ENCODE measurements around the gene KCNQ5. TPM values are rescaled to one million over a fixed set of nuclear protein-coding genes. Genes with fewer than 3 reads are reported as not detected.

Gene KCNQ5
- total and polyA plus RNA-seq, 2 of the 8 experiments (the other 6 are each of a cell fraction or from before 2014, with no cell fraction given), result 0.83 to 1.2 TPM

- no peak overlapping the region for H3K9ac ChIP-seq (replicated peaks in 1 of 4; ENCODE audit: extremely low read depth in 1 of 4, low read depth in 3 of 4, low read length in 3 of 4)
- H4K8ac ChIP-seq (ENCODE audit: extremely low read depth, insufficient read depth, low read length), result no peak overlapping the region
- H3K9me3 ChIP-seq (ENCODE audit: insufficient read depth in 2 of 2, low read depth in 1 of 2, low read length in 1 of 2), result no peaks in the 10 kb centered on the region
- DNase-seq (ENCODE audit: low read depth in 1 of 2, low spot score in 2 of 2), result no peak
- H3K4me2 ChIP-seq (ENCODE audit: insufficient read depth in 1 of 2, low read depth in 2 of 2, low read length in 2 of 2), result no peak overlapping the region
- H3K4ac ChIP-seq (replicated peaks; ENCODE audit: insufficient read length, low read depth, low read length), result no peak overlapping the region
- no peaks in the 10 kb centered on the region for H3K27me3 ChIP-seq (replicated peaks in 1 of 4; ENCODE audit: control insufficient read depth in 3 of 4, extremely low read depth in 1 of 4, insufficient read depth in 3 of 4, low read length in 3 of 4)
- H3K4me1 ChIP-seq (replicated peaks in 1 of 4; ENCODE audit: control insufficient read depth in 3 of 4, insufficient read depth in 4 of 4, low read length in 3 of 4), result no peaks in the 10 kb centered on the region
- no peak overlapping the region for H3K23ac ChIP-seq (ENCODE audit: insufficient read length)
- H2BK120ac ChIP-seq (replicated peaks; ENCODE audit: low read depth, low read length), result no peak overlapping the region
- no peak overlapping the region for H2BK5ac ChIP-seq (ENCODE audit: low read depth, low read length)
- no peak overlapping the region for H3K14ac ChIP-seq (ENCODE audit: insufficient read length)
- no peaks in the 10 kb centered on the region for H3K36me3 ChIP-seq (ENCODE audit: control insufficient read depth in 2 of 4, insufficient read depth in 4 of 4, low read length in 3 of 4)
- no peak overlapping the region for H3K4me3 ChIP-seq (ENCODE audit: extremely low read depth in 1 of 4, insufficient read depth in 2 of 4, low read depth in 3 of 4, low read length in 4 of 4)
- no peak overlapping the region for H2AK5ac ChIP-seq (ENCODE audit: low read depth, low read length)
- no peak overlapping the region for H2BK15ac ChIP-seq (ENCODE audit: low read length)
- no peak overlapping the region for H4K5ac ChIP-seq (ENCODE audit: insufficient read length, low read depth, low read length)
- no peak overlapping the region for H3K27ac ChIP-seq (ENCODE audit: low read depth, low read length)
- no peaks in the 10 kb centered on the region for H3K23me2 ChIP-seq (ENCODE audit: low read depth, low read length)
- no peak overlapping the region for H4K91ac ChIP-seq (replicated peaks; ENCODE audit: insufficient read length, low read length)
- no peaks in the 10 kb centered on the region for H3K79me1 ChIP-seq (ENCODE audit: low read depth, low read length)
- no peaks in the 10 kb centered on the region for H3K79me2 ChIP-seq (ENCODE audit: control insufficient read depth in 1 of 2, insufficient read depth in 2 of 2, low read length in 2 of 2)
- 82% methylated on average over 2 of the region's 2 CpGs; no CpG with 5 or more reads in 1 of the 2 experiments for WGBS, 2 experiments (ENCODE audit: extremely low coverage in 1 of 2, insufficient coverage in 1 of 2, insufficient read length in 1 of 2, insufficient replicate concordance in 2 of 2, low coverage in 1 of 2, low lambda C conversion rate in 2 of 2, missing lambda C conversion rate in 1 of 2)
- H2BK12ac ChIP-seq (ENCODE audit: low read depth, low read length), result no peak overlapping the region
- H3K56ac ChIP-seq (replicated peaks; ENCODE audit: insufficient read length, low read depth, low read length), result no peak overlapping the region
- no peak overlapping the region for H2AFZ ChIP-seq (ENCODE audit: low read length)
- FAIRE-seq, result no peak
- H4K20me1 ChIP-seq (replicated peaks in 1 of 2; ENCODE audit: control insufficient read depth in 1 of 2, insufficient read depth in 2 of 2, low read length in 2 of 2), result no peaks in the 10 kb centered on the region
- no peak overlapping the region for H2BK20ac ChIP-seq (ENCODE audit: low read length)
- ChIA-PET CTCF (ENCODE audit: partially characterized antibody) (interaction anchor here (0.8 kb wide), 1 partner anchor 401 kb away, joined by 3 read pairs; no protein-coding TSS in a partner anchor), POLR2A (ENCODE audit: partially characterized antibody) (no interaction called here)
- no peak for TF ChIP-seq YY1 (IDR thresholded peaks at IDR 0.05; ENCODE audit: low read depth, low read length)
- TF ChIP-seq SAP30 (IDR thresholded peaks at IDR 0.05; ENCODE audit: insufficient read depth, insufficient replicate concordance, low read length), result no peak
- no peak for TF ChIP-seq SP2 (IDR thresholded peaks at IDR 0.05; ENCODE audit: low read length)
- TF ChIP-seq BACH1 (IDR thresholded peaks at IDR 0.05; ENCODE audit: low read length), result no peak
- TF ChIP-seq GABPA (IDR thresholded peaks at IDR 0.05; ENCODE audit: borderline replicate concordance, insufficient read depth, low read length), result no peak
- no peak for TF ChIP-seq CBX8 (IDR thresholded peaks at IDR 0.05; ENCODE audit: borderline replicate concordance, low read depth, low read length)
- no peak for TF ChIP-seq ASH2L (IDR thresholded peaks at IDR 0.05; ENCODE audit: low read length)
- no peak for TF ChIP-seq SUZ12 (IDR thresholded peaks at IDR 0.05; ENCODE audit: low read length)
- H3K18ac ChIP-seq (ENCODE audit: extremely low read depth, low read length), result no peak overlapping the region
These were observed 395.6 kb downstream of the KCNQ5 start for GRCh38 chr6:73017476-73017875.

Measured in H1 (cell line).